Smooth muscle cell (in vitro differentiated cells): ENCODE measurements around the gene LMNTD1. TPM values are rescaled to one million over a fixed set of nuclear protein-coding genes. Genes with fewer than 3 reads are reported as not detected.
"Not testable (repeated sequence)": the region's sequence is repeated elsewhere in the genome, so short reads cannot be mapped to it uniquely, and the experiment has no call there.

Experiments
- DNase-seq: peaks from one replicate; lab custom pipeline; 2025; ENCODE audit not compliant: unreplicated experiment; lab: John Stamatoyannopoulos, UW
- H2AFZ ChIP-seq: fragments of 200-600 bp; sonication (generic); 2 replicates; pipeline ENCODE4 v1.6.0; 2016; ENCODE audit warnings: antibody characterized with exemption, low read depth, mild to moderate bottlenecking
- H3F3A ChIP-seq: fragments of 200-600 bp; sonication (generic); 2 replicates; pipeline ENCODE4 v1.6.0; 2017; ENCODE audit warnings: antibody characterized with exemption, low read depth
- H3K27ac ChIP-seq: fragments of 200-600 bp; sonication (generic); 2 replicates; pipeline ENCODE4 v1.5.1; 2016; ENCODE audit warnings: low read depth, mild to moderate bottlenecking
- H3K27me3 ChIP-seq: fragments of 200-600 bp; sonication (generic); 2 replicates; pipeline ENCODE4 v1.6.1; 2016; ENCODE audit warnings: low read depth, mild to moderate bottlenecking
- H3K36me3 ChIP-seq: fragments of 200-600 bp; sonication (generic); 2 replicates; pipeline ENCODE4 v1.5.1; 2016; ENCODE audit warnings: low read depth
- H3K4me1 ChIP-seq: fragments of 200-600 bp; sonication (generic); 2 replicates; pipeline ENCODE4 v1.5.1; 2016; ENCODE audit warnings: low read depth
- H3K4me2 ChIP-seq: fragments of 200-600 bp; sonication (generic); 2 replicates; pipeline ENCODE4 v1.6.0; 2016; ENCODE audit warnings: mild to moderate bottlenecking
- H3K4me3 ChIP-seq: fragments of 200-600 bp; sonication (generic); 2 replicates; pipeline ENCODE4 v1.5.1; 2016; ENCODE audit warnings: mild to moderate bottlenecking
- H3K79me2 ChIP-seq: fragments of 200-600 bp; sonication (generic); 2 replicates; pipeline ENCODE4 v1.6.0; 2016; ENCODE audit warnings: low read depth, mild to moderate bottlenecking
- H3K9ac ChIP-seq: fragments of 200-600 bp; sonication (generic); 2 replicates; pipeline ENCODE4 v1.6.0; 2016; ENCODE audit warnings: low read depth
- H3K9me3 ChIP-seq: fragments of 200-600 bp; sonication (generic); replicated peaks from 2 replicates; pipeline ENCODE4 v1.5.1; 2016; ENCODE audit warnings: low read depth
- H4K20me1 ChIP-seq: fragments of 200-600 bp; sonication (generic); 2 replicates; pipeline ENCODE4 v1.6.0; 2016; ENCODE audit warnings: low read depth
- WGBS: methylation state at CpG from one replicate; pipeline ENCODE4 v1.1.7; 2016; ENCODE audit warnings: low lambda C conversion rate; 5-methylcytosine and 5-hydroxymethylcytosine counted together
- polyA plus RNA-seq: library from polyadenylated mRNA; unstranded; fragments of >200 nt; fragmentation: Nextera tagmentation; extraction: Ambion mirVana; gene quantifications from 2 replicates; pipeline ENCODE4 v1.2.1, GENCODE V29; 2016
- small RNA-seq: library from RNA; depleted of rRNA; stranded (forward); fragments of <200 nt; gene quantifications from one replicate; pipeline ENCODE3, GENCODE V24; 2014
- total RNA-seq: library from RNA; depleted of rRNA; stranded (reverse); fragments of >200 nt; gene quantifications from 2 replicates; pipeline ENCODE4 v1.2.3, GENCODE V29; 2014
- TF ChIP-seq, protein P1 (sequence below): fragments of 200-600 bp; sonication (generic); IDR thresholded peaks from 2 replicates; pipeline ENCODE4 v1.5.1; 2017; ENCODE audit warnings: borderline replicate concordance, mild to moderate bottlenecking, antibody characterized with exemption; ENCODE audit not compliant: insufficient read depth, poor library complexity, severe bottlenecking

The LMNTD1 gene
- total and polyA plus RNA-seq, 2 experiments from 2014 or later: not detected

DNA sequence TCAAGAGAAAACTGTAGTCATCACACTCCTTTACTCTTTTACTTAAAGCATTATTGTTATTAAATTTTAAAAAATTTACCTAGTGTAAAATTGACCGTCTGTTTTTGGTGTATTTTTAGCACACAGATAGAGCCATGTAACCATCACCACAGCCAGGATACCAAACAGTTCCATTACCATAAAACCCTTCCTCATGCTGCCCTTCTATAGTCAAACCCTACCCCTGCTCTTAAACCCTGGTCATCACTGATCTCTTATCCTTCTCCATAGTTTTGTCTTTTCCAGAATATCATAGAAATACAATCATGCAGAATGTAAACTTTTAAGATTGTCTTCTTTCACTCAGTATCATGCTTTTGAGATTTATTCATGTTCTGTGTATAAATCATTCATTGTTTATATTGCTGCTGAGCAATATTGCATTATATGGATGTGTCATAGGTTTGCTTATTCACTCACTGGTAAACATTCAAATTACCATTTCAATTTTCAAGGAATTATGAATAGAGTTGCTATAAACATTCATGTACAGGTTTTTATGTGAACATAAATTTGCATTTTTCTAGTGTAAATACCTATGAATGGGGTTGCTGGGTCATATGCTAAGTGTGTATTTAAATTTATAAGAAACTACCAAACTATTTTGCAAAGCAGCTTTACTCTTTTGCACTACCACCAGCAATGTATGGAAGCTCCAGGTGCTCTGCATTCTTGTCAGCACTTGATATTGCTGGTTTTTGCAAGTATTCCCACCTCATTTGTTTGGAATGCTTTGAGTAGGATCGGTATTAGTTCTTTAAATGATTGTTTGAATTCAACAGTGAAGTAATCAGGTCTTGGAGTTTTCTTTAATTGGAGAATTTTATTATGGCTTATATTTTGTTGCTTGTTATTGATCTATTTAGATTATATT is 125.5 kb downstream of the LMNTD1 start:
- H2AFZ ChIP-seq: no peak overlapping the region
- H3K4me1 ChIP-seq: no peaks in the 10 kb centered on the region
- no peaks in the 10 kb centered on the region for H3K36me3 ChIP-seq
- no peak overlapping the region for H3K27ac ChIP-seq
- no peaks in the 10 kb centered on the region for H3K9me3 ChIP-seq
- no peaks in the 10 kb centered on the region for H3F3A ChIP-seq
- DNase-seq: no peak
- H4K20me1 ChIP-seq: no peaks in the 10 kb centered on the region
- H3K4me2 ChIP-seq: no peak overlapping the region
- H3K79me2 ChIP-seq: no peaks in the 10 kb centered on the region
- H3K27me3 ChIP-seq: no peaks in the 10 kb centered on the region
- TF ChIP-seq, protein P1, sequence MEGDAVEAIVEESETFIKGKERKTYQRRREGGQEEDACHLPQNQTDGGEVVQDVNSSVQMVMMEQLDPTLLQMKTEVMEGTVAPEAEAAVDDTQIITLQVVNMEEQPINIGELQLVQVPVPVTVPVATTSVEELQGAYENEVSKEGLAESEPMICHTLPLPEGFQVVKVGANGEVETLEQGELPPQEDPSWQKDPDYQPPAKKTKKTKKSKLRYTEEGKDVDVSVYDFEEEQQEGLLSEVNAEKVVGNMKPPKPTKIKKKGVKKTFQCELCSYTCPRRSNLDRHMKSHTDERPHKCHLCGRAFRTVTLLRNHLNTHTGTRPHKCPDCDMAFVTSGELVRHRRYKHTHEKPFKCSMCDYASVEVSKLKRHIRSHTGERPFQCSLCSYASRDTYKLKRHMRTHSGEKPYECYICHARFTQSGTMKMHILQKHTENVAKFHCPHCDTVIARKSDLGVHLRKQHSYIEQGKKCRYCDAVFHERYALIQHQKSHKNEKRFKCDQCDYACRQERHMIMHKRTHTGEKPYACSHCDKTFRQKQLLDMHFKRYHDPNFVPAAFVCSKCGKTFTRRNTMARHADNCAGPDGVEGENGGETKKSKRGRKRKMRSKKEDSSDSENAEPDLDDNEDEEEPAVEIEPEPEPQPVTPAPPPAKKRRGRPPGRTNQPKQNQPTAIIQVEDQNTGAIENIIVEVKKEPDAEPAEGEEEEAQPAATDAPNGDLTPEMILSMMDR: no peak
- H3K4me3 ChIP-seq: no peak overlapping the region
- no peak overlapping the region for H3K9ac ChIP-seq
- WGBS: 67% methylated on average over 2 of the region's 2 CpGs

DNA sequence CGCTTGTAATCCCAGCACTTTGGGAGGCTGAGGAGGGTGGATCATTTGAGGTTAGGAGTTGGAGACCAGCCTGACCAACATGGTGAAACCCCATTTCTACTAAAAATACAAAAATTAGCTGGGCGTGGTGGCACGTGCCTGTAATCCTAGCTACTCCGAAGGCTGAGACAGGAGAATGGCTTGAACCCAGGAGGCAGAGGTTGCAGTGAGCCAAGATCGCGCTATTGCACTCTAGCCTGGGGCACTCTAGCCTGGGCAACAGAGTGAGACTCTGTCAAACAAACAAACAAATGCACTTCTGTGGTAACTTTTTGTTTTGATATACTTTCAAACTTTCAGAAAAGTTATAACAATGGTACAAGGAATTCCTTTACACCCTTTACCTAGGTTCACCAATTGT is 126.3 kb downstream of the LMNTD1 start:
- H2AFZ ChIP-seq, H3K27ac ChIP-seq, H3F3A ChIP-seq, H3K4me3 ChIP-seq, H4K20me1 ChIP-seq, H3K9ac ChIP-seq, H3K4me1 ChIP-seq, DNase-seq, H3K9me3 ChIP-seq, H3K4me2 ChIP-seq, H3K27me3 ChIP-seq, H3K79me2 ChIP-seq, H3K36me3 ChIP-seq: not testable (repeated sequence)
- WGBS: 95% methylated on average over 6 of the region's 6 CpGs

Small RNA genes within 50 kb of the gene (small RNA-seq; reads per million reads assigned to genes)
- not detected for gene TUBB4BP1
